A549 (cell line): ENCODE results near the gene MRAP2. TPM values are rescaled to one million over a fixed set of nuclear protein-coding genes. Genes with fewer than 3 reads are reported as not detected.

Source experiments
- ATAC-seq, 2 experiments: fragments of 200-7000 bp in 1 of 2; fragments of >200 bp in 1 of 2; cut with Nextera tagmentation in 1 of 2; cut with Tn5 transposase in 1 of 2; 3 replicates each; pipeline versions ENCODE4 v1.8.0 to v1.9.1; 2018 to 2020; ENCODE audit warnings: mild to moderate bottlenecking in 1 of 2, moderate library complexity in 1 of 2
- CTCF ChIA-PET: fragments of 300-600 bp; sonication (Branson Sonifier 250); formaldehyde crosslinking; extraction: SDS; loops from one replicate; lab custom pipeline; 2021; ENCODE audit warnings: antibody characterized with exemption, inconsistent platforms; lab: Yijun Ruan, JAX
- POLR2A ChIA-PET: fragments of 350-600 bp; formaldehyde crosslinking; extraction: SDS; loops from one replicate; lab custom pipeline; 2021; ENCODE audit warnings: antibody characterized with exemption, inconsistent platforms; lab: Yijun Ruan, JAX
- DNase-seq, 2 experiments: peaks; one replicate each; pipeline versions ENCODE4 v3.0.0 to v3.0.0-alpha.2; 2011 to 2016; ENCODE audit warnings: low read depth in 1 of 2, low spot score in 1 of 2
- FAIRE-seq: peaks from 2 replicates; lab custom pipeline; 2011; peaks lifted over from hg19 to GRCh38; lab: Jason Lieb, UNC
- H3K27ac ChIP-seq, 2 experiments: fragments of >200 bp; sonication (Bioruptor Twin); formaldehyde crosslinking; 3 replicates each; pipeline ENCODE4 v1.5.1; 2016 to 2017
- H3K4me1 ChIP-seq: fragments of >200 bp; sonication (Bioruptor Twin); formaldehyde crosslinking; 3 replicates; pipeline ENCODE4 v1.6.1; 2016
- H3K4me2 ChIP-seq: fragments of >200 bp; sonication (Bioruptor Twin); formaldehyde crosslinking; 3 replicates; pipeline ENCODE4 v1.6.1; 2016
- H3K4me3 ChIP-seq: fragments of >200 bp; sonication (Bioruptor Twin); formaldehyde crosslinking; 3 replicates; pipeline ENCODE4 v1.5.1; 2016
- H3K9me3 ChIP-seq: fragments of >200 bp; sonication (Bioruptor Twin); formaldehyde crosslinking; 3 replicates; pipeline ENCODE4 v1.6.1; 2016
- BHLHE40 ChIP-seq: IDR thresholded peaks from 2 replicates; pipeline ENCODE4 v1.6.1; 2012; ENCODE audit warnings: low read depth, low read length, inconsistent platforms
- CBX2 ChIP-seq: fragments of 200-600 bp; sonication (generic); IDR thresholded peaks from 2 replicates; pipeline ENCODE4 v1.6.1; 2016; ENCODE audit warnings: low read depth, mild to moderate bottlenecking, borderline replicate concordance
- CBX8 ChIP-seq: fragments of 200-600 bp; sonication (generic); IDR thresholded peaks from 2 replicates; pipeline ENCODE4 v1.6.1; 2016
- CHD2 ChIP-seq: fragments of 150-350 bp; IDR thresholded peaks from 2 replicates; pipeline ENCODE4 v1.6.1; 2014; ENCODE audit warnings: low read length; ENCODE audit not compliant: partially characterized antibody
- E2F6 ChIP-seq: IDR thresholded peaks from 2 replicates; pipeline ENCODE4 v1.6.1; 2012; ENCODE audit warnings: low read depth, borderline replicate concordance
- EHMT2 ChIP-seq: fragments of 200-600 bp; sonication (generic); IDR thresholded peaks from 2 replicates; pipeline ENCODE4 v1.6.1; 2016; ENCODE audit warnings: antibody characterized with exemption, low read depth, mild to moderate bottlenecking, moderate library complexity
- FOSB ChIP-seq: fragments of 250-450 bp; sonication (Bioruptor Pico); IDR thresholded peaks from 2 replicates; pipeline ENCODE4 v1.5.0; 2020; ENCODE audit warnings: mild to moderate bottlenecking, moderate library complexity
- GATA3 ChIP-seq: IDR thresholded peaks from 2 replicates; pipeline ENCODE4 v1.6.1; 2012; ENCODE audit warnings: borderline replicate concordance
- HES2 ChIP-seq: fragments of >200 bp; sonication (Bioruptor Twin); formaldehyde crosslinking; IDR thresholded peaks from 2 replicates; pipeline ENCODE4 v1.6.1; 2016
- HEYL ChIP-seq: fragments of 250-450 bp; sonication (Bioruptor Pico); IDR thresholded peaks from 2 replicates; pipeline ENCODE4 v1.8.0; 2021; ENCODE audit warnings: mild to moderate bottlenecking, moderate library complexity
- HMGXB4 ChIP-seq: fragments of 250-450 bp; sonication (Bioruptor Pico); IDR thresholded peaks from 2 replicates; pipeline ENCODE4 v1.5.0; 2021; ENCODE audit warnings: mild to moderate bottlenecking, moderate library complexity, borderline replicate concordance
- HOXB13 ChIP-seq: fragments of 250-450 bp; sonication (Bioruptor Pico); IDR thresholded peaks from 2 replicates; pipeline ENCODE4 v1.5.0; 2020; ENCODE audit warnings: low read depth, mild to moderate bottlenecking, moderate library complexity
- JUN ChIP-seq, 2 experiments: fragments of >200 bp; sonication (Bioruptor Twin); formaldehyde crosslinking; IDR thresholded peaks; 2 replicates in 1 of 2; 3 replicates in 1 of 2; pipeline ENCODE4 v1.6.1; 2016 to 2017
- JUNB ChIP-seq: fragments of >200 bp; sonication (Bioruptor Twin); formaldehyde crosslinking; IDR thresholded peaks from 2 replicates; pipeline ENCODE4 v1.6.1; 2016
- NPAS2 ChIP-seq: fragments of 250-450 bp; sonication (Bioruptor Pico); IDR thresholded peaks from 2 replicates; pipeline ENCODE4 v1.8.0; 2022; ENCODE audit warnings: mild to moderate bottlenecking, moderate library complexity, borderline replicate concordance
- PHF8 ChIP-seq: fragments of 200-600 bp; sonication (generic); IDR thresholded peaks from 2 replicates; pipeline ENCODE4 v1.6.1; 2016; ENCODE audit warnings: low read depth, mild to moderate bottlenecking, antibody characterized with exemption, moderate library complexity, borderline replicate concordance
- POLR2A ChIP-seq: IDR thresholded peaks from 2 replicates; pipeline ENCODE4 v1.6.1; 2012; ENCODE audit warnings: mild to moderate bottlenecking, low read length
- REST ChIP-seq: fragments of 200-600 bp; sonication (generic); IDR thresholded peaks from 2 replicates; pipeline ENCODE4 v1.6.1; 2016; ENCODE audit warnings: antibody characterized with exemption, mild to moderate bottlenecking, moderate library complexity
- ZFP36 ChIP-seq: fragments of 450-650 bp; IDR thresholded peaks from 2 replicates; pipeline ENCODE4 v1.6.1; 2014; ENCODE audit warnings: borderline replicate concordance; ENCODE audit not compliant: partially characterized antibody
- WGBS: methylation state at CpG from one replicate; pipeline ENCODE4 v1.1.6; 2017; ENCODE audit errors: missing lambda C conversion rate; 5-methylcytosine and 5-hydroxymethylcytosine counted together
- polyA plus RNA-seq, 4 experiments: library from polyadenylated mRNA; depleted of rRNA in 3 of 4; stranded (reverse); fragments of >200 nt; fragmentation: RNase III in 1 of 4; extraction: RNeasy Plus Mini Kit Qiagen cat#74134 plus additional on column Dnase treatment in 1 of 4; gene quantifications; 2 replicates in 3 of 4; 3 replicates in 1 of 4; pipeline ENCODE4 v1.2.3, GENCODE V29; 2011 to 2017

Gene MRAP2
- polyA plus RNA-seq, 2 of the 4 experiments (the other 2 are of a cell fraction): 0.75 to 2.2 TPM

GRCh38 chr6:84137989-84138575 is 104.5 kb downstream of the MRAP2 start:
- ChIA-PET CTCF (no interaction called here), POLR2A (no interaction called here)
- FAIRE-seq (no peak), DNase-seq (no peak), ATAC-seq (no peak)
- H3K4me1 ChIP-seq: no peaks in the 10 kb centered on the region
- no peak overlapping the region for H3K27ac ChIP-seq
- 75% methylated on average over 2 of the region's 2 CpGs for WGBS
- H3K4me2 ChIP-seq: no peak overlapping the region
- TF ChIP-seq POLR2A: no peak
- no peak for TF ChIP-seq FOSB (CRISPR knock-in tag)
- no peak for TF ChIP-seq REST
- TF ChIP-seq JUN (IDR thresholded peaks at IDR 0.05): no peak
- TF ChIP-seq HMGXB4 (CRISPR knock-in tag): no peak
- no peak for TF ChIP-seq BHLHE40
- H3K9me3 ChIP-seq: no peaks in the 10 kb centered on the region
- no peak overlapping the region for H3K4me3 ChIP-seq

GRCh38 chr6:84139311-84139710 is 105.7 kb downstream of the MRAP2 start:
- H3K4me1 ChIP-seq: no peaks in the 10 kb centered on the region
- ChIA-PET CTCF (no interaction called here), POLR2A (no interaction called here)
- no peak overlapping the region for H3K4me3 ChIP-seq
- ATAC-seq: no peak
- no peaks in the 10 kb centered on the region for H3K9me3 ChIP-seq
- TF ChIP-seq POLR2A (no peak), EHMT2 (no peak), CBX2 (no peak), HES2 (no peak), PHF8 (no peak), JUNB (no peak), CHD2 (no peak), HOXB13 (CRISPR knock-in tag) (no peak), E2F6 (no peak), HEYL (CRISPR knock-in tag) (no peak), GATA3 (no peak), FOSB (CRISPR knock-in tag) (no peak), NPAS2 (no peak), ZFP36 (no peak), CBX8 (no peak)
- no peak for DNase-seq
- H3K4me2 ChIP-seq: no peak overlapping the region
- H3K27ac ChIP-seq: no peak overlapping the region
- FAIRE-seq: no peak

Other genes with a start within 250 kb of the MRAP2 start
- 0.16 and 0.27 TPM in 2 replicates for gene RIPPLY2, start 180.4 kb upstream of the MRAP2 start, polyA plus RNA-seq (2011; rRNA removed)
- gene RIPPLY2, start 180.4 kb upstream of the MRAP2 start, polyA plus RNA-seq (2017; fragmentation: RNase III; extraction: RNeasy Plus Mini Kit Qiagen cat#74134 plus additional on column Dnase treatment): 0.78 to 1.5 TPM (median 0.89 TPM) in 3 replicates
- gene CYB5R4, start 174.1 kb upstream of the MRAP2 start, polyA plus RNA-seq (2011; rRNA removed): 14.9 and 25.5 TPM in 2 replicates
- 16.3 to 21.3 TPM (median 18.6 TPM) in 3 replicates for gene CYB5R4, start 174.1 kb upstream of the MRAP2 start, polyA plus RNA-seq (2017; fragmentation: RNase III; extraction: RNeasy Plus Mini Kit Qiagen cat#74134 plus additional on column Dnase treatment)
- 2.3 TPM in 2 replicates for gene CEP162, start 193.9 kb downstream of the MRAP2 start, polyA plus RNA-seq (2011; rRNA removed)
- 2.0 to 2.6 TPM (median 2.1 TPM) in 3 replicates for gene CEP162, start 193.9 kb downstream of the MRAP2 start, polyA plus RNA-seq (2017; fragmentation: RNase III; extraction: RNeasy Plus Mini Kit Qiagen cat#74134 plus additional on column Dnase treatment)